ENCODE measurements around the gene C20orf96. TPM values are rescaled to one million over a fixed set of nuclear protein-coding genes. Genes with fewer than 3 reads are reported as not detected.

The C20orf96 gene
- total RNA-seq, 1 experiment from 2014 or later = 25.7 TPM

- no peaks in the 10 kb centered on the region for H3K27me3 ChIP-seq (ENCODE audit: insufficient read depth, low read depth)
- H3K79me2 ChIP-seq (ENCODE audit: low read depth) = no peaks in the 10 kb centered on the region
- H3F3A ChIP-seq (ENCODE audit: insufficient read depth, low read depth) = peaks cover 6% of the 10 kb centered on the region; the same call in 1 of the 2 replicates
- CTCF ChIA-PET = no interaction called here
- POLR2A ChIA-PET (ENCODE audit: unreplicated experiment) = no interaction called here
- no peaks in the 10 kb centered on the region for H3K4me1 ChIP-seq (replicated peaks; ENCODE audit: insufficient read depth)
- BruUV-seq (replicated peaks) = no TSS peak
- TF ChIP-seq CTCF (conservative IDR thresholded peaks at IDR 0.05) (no peak), EZH2 (IDR thresholded peaks at IDR 0.05; ENCODE audit: low read depth) (no peak)
- H4K20me1 ChIP-seq (ENCODE audit: insufficient read depth) = no peaks in the 10 kb centered on the region
- intact Hi-C loops (cut with micrococcal nuclease; ENCODE audit: unreplicated experiment) = no loop called here
- H3K27ac ChIP-seq = no peak overlapping the region
- H3K9me2 ChIP-seq (ENCODE audit: insufficient read depth) = no peaks in the 10 kb centered on the region
- no peak for DNase-seq
- no peak overlapping the region for H3K4me3 ChIP-seq
- no peak overlapping the region for H2AFZ ChIP-seq
- H3K9me3 ChIP-seq (ENCODE audit: insufficient read depth, low read depth) = no peaks in the 10 kb centered on the region
- no peaks in the 10 kb centered on the region for H3K36me3 ChIP-seq (ENCODE audit: low read depth)
- no peak overlapping the region for H3K4me2 ChIP-seq
Measured at GRCh38 chr20:277496-277781, 13.1 kb downstream of the C20orf96 start.

GRCh38 chr20:276620-277495, 13.7 kb downstream of the C20orf96 start:
- Histone ChIP-seq H3K9me3 (ENCODE audit: insufficient read depth, low read depth) (no peaks in the 10 kb centered on the region), H3K4me1 (replicated peaks; ENCODE audit: insufficient read depth) (no peaks in the 10 kb centered on the region), H2AFZ (no peak overlapping the region), H3K79me2 (ENCODE audit: low read depth) (no peaks in the 10 kb centered on the region), H3K4me3 (no peak overlapping the region), H3K4me2 (no peak overlapping the region), H3K27ac (no peak overlapping the region), H4K20me1 (ENCODE audit: insufficient read depth) (no peaks in the 10 kb centered on the region), H3K9me2 (ENCODE audit: insufficient read depth) (no peaks in the 10 kb centered on the region), H3K36me3 (ENCODE audit: low read depth) (no peaks in the 10 kb centered on the region), H3F3A (ENCODE audit: insufficient read depth, low read depth) (peaks cover 6% of the 10 kb centered on the region; the same call in 1 of the 2 replicates), H3K27me3 (ENCODE audit: insufficient read depth, low read depth) (no peaks in the 10 kb centered on the region)
- DNase-seq = no peak
- ChIA-PET POLR2A (ENCODE audit: unreplicated experiment) (no interaction called here), CTCF (no interaction called here)
- intact Hi-C loops (cut with micrococcal nuclease; ENCODE audit: unreplicated experiment) = no loop called here
- no TSS peak for BruUV-seq (replicated peaks)
- TF ChIP-seq CTCF (conservative IDR thresholded peaks at IDR 0.05) = no peak
- no peak for TF ChIP-seq EZH2 (IDR thresholded peaks at IDR 0.05; ENCODE audit: low read depth)

GRCh38 chr20:275791-276190, 14.8 kb downstream of the C20orf96 start:
- H3K79me2 ChIP-seq (ENCODE audit: low read depth) = no peaks in the 10 kb centered on the region
- no peak overlapping the region for H3K4me3 ChIP-seq
- no peak overlapping the region for H3K4me2 ChIP-seq
- H3K27ac ChIP-seq = no peak overlapping the region
- no peaks in the 10 kb centered on the region for H3K36me3 ChIP-seq (ENCODE audit: low read depth)
- no peak overlapping the region for H2AFZ ChIP-seq
- peaks cover 6% of the 10 kb centered on the region; the same call in 1 of the 2 replicates for H3F3A ChIP-seq (ENCODE audit: insufficient read depth, low read depth)
- H3K9me2 ChIP-seq (ENCODE audit: insufficient read depth) = no peaks in the 10 kb centered on the region
- no peaks in the 10 kb centered on the region; the same call in 1 of the 2 replicates for H4K20me1 ChIP-seq (ENCODE audit: insufficient read depth)
- no peaks in the 10 kb centered on the region for H3K9me3 ChIP-seq (ENCODE audit: insufficient read depth, low read depth)
- TF ChIP-seq CTCF (conservative IDR thresholded peaks at IDR 0.05) = no peak
- no peak for TF ChIP-seq EZH2 (IDR thresholded peaks at IDR 0.05; ENCODE audit: low read depth)
- intact Hi-C loops (cut with micrococcal nuclease; ENCODE audit: unreplicated experiment) = no loop called here
- CTCF ChIA-PET = no interaction called here
- POLR2A ChIA-PET (ENCODE audit: unreplicated experiment) = no interaction called here
- H3K4me1 ChIP-seq (replicated peaks; ENCODE audit: insufficient read depth) = no peaks in the 10 kb centered on the region
- no TSS peak for BruUV-seq (replicated peaks)
- DNase-seq = no peak
- no peaks in the 10 kb centered on the region for H3K27me3 ChIP-seq (ENCODE audit: insufficient read depth, low read depth)

Measured in PC-9 (cell line).